Neutrophil (primary cell): ENCODE measurements around the gene XXYLT1.

Experiments used
- H3K27ac ChIP-seq: fragments of 200-600 bp; sonication (generic); 2 replicates; pipeline ENCODE4 v1.5.1; 2016; ENCODE audit warnings: mild to moderate bottlenecking, moderate library complexity
- H3K27me3 ChIP-seq: fragments of 200-600 bp; sonication (generic); 2 replicates; pipeline ENCODE4 v1.6.0; 2016; ENCODE audit warnings: mild to moderate bottlenecking
- H3K36me3 ChIP-seq: fragments of 200-600 bp; sonication (generic); 2 replicates; pipeline ENCODE4 v1.5.1; 2017
- H3K4me1 ChIP-seq, 2 experiments: fragments of 200-600 bp in 1 of 2; sonication (generic) in 1 of 2; 1 replicate in 1 of 2; 2 replicates in 1 of 2; pipeline versions ENCODE4 v1.5.1 to v1.6.1; 2013 to 2016; ENCODE audit warnings: low read depth in 1 of 2, low read length in 1 of 2, mild to moderate bottlenecking in 1 of 2, moderate library complexity in 1 of 2; ENCODE audit not compliant: control insufficient read depth in 1 of 2, insufficient read depth in 1 of 2
- H3K4me3 ChIP-seq, 2 experiments: fragments of 200-600 bp in 1 of 2; sonication (generic) in 1 of 2; 1 replicate in 1 of 2; 2 replicates in 1 of 2; pipeline ENCODE4 v1.5.1; 2013 to 2016; ENCODE audit warnings: low read depth in 1 of 2, low read length in 1 of 2, mild to moderate bottlenecking in 1 of 2, moderate library complexity in 1 of 2
- H3K9me3 ChIP-seq: fragments of 200-600 bp; sonication (generic); 2 replicates; pipeline ENCODE4 v1.5.1; 2016
- CTCF ChIP-seq: fragments of 200-600 bp; sonication (generic); IDR thresholded peaks from 2 replicates; pipeline ENCODE4 v1.5.1; 2016; ENCODE audit warnings: antibody characterized with exemption

The XXYLT1 gene

GRCh38 chr3:195164573-195165264, 106.2 kb downstream of the XXYLT1 start:
- Histone ChIP-seq H3K4me3 (peak overlapping the region; percentile 7 to 20), H3K4me1 (peaks cover 59 to 62% of the 10 kb centered on the region in 2 experiments), H3K27me3 (no peaks in the 10 kb centered on the region), H3K9me3 (no peaks in the 10 kb centered on the region), H3K36me3 (no peaks in the 10 kb centered on the region), H3K27ac (peak overlapping the region; percentile 83)
- no peak for TF ChIP-seq CTCF

- TF ChIP-seq CTCF, result no peak
- peak overlapping the region; percentile 7 to 20 for H3K4me3 ChIP-seq
- no peaks in the 10 kb centered on the region for H3K9me3 ChIP-seq
- peaks cover 59 to 62% of the 10 kb centered on the region in 2 experiments for H3K4me1 ChIP-seq
- no peaks in the 10 kb centered on the region for H3K36me3 ChIP-seq
- peak overlapping the region; percentile 83 for H3K27ac ChIP-seq
- H3K27me3 ChIP-seq, result no peaks in the 10 kb centered on the region
Measured at GRCh38 chr3:195163719-195164572, 107.0 kb downstream of the XXYLT1 start.

GRCh38 chr3:195162816-195163215, 108.1 kb downstream of the XXYLT1 start:
- Histone ChIP-seq H3K4me1 (peaks cover 59 to 62% of the 10 kb centered on the region in 2 experiments), H3K9me3 (no peaks in the 10 kb centered on the region), H3K27me3 (no peaks in the 10 kb centered on the region), H3K36me3 (no peaks in the 10 kb centered on the region), H3K27ac (peak overlapping the region; percentile 83), H3K4me3 (no peak overlapping the region)
- TF ChIP-seq CTCF, result no peak

GRCh38 chr3:195162033-195162669, 108.8 kb downstream of the XXYLT1 start:
- TF ChIP-seq CTCF, result no peak
- Histone ChIP-seq H3K36me3 (no peaks in the 10 kb centered on the region), H3K27me3 (no peaks in the 10 kb centered on the region), H3K4me1 (peaks cover 59 to 62% of the 10 kb centered on the region in 2 experiments), H3K9me3 (no peaks in the 10 kb centered on the region), H3K4me3 (no peak overlapping the region), H3K27ac (peak overlapping the region; percentile 83)

GRCh38 chr3:195160908-195161434, 110.0 kb downstream of the XXYLT1 start:
- no peak overlapping the region for H3K4me3 ChIP-seq
- no peak for TF ChIP-seq CTCF
- H3K27ac ChIP-seq, result peak overlapping the region; percentile 83
- H3K4me1 ChIP-seq, result peaks cover 58% of the 10 kb centered on the region in 2 experiments
- H3K9me3 ChIP-seq, result no peaks in the 10 kb centered on the region
- H3K36me3 ChIP-seq, result no peaks in the 10 kb centered on the region
- H3K27me3 ChIP-seq, result no peaks in the 10 kb centered on the region
